PFSK-1 (cell line): ENCODE results near the gene CP.

Source experiments
- FOXP2 ChIP-seq: optimal IDR thresholded peaks from 2 replicates; pipeline ENCODE3; 2011; ENCODE audit warnings: borderline replicate concordance, control low read depth, inconsistent platforms; ENCODE audit not compliant: insufficient read depth; ENCODE audit errors: extremely low read length, extremely low read depth
- POLR2AphosphoS5 ChIP-seq: IDR thresholded peaks from 2 replicates; pipeline ENCODE4 v1.6.1; 2012; ENCODE audit warnings: low read depth, mild to moderate bottlenecking, control low read depth, low read length, moderate library complexity
- REST ChIP-seq, 2 experiments: IDR thresholded peaks; 2 replicates each; pipeline versions ENCODE4 v1.6.1 to v1.8.0; 2011 to 2012; ENCODE audit warnings: low read depth in 2 of 2, low read length in 2 of 2, control low read depth in 1 of 2, inconsistent platforms in 1 of 2, mild to moderate bottlenecking in 1 of 2, moderate library complexity in 1 of 2; ENCODE audit not compliant: insufficient read depth in 1 of 2
- SIN3A ChIP-seq: IDR thresholded peaks from 2 replicates; pipeline ENCODE4 v1.6.1; 2012; ENCODE audit warnings: mild to moderate bottlenecking, low read length, moderate library complexity, borderline replicate concordance; ENCODE audit not compliant: insufficient read depth
- TAF1 ChIP-seq: IDR thresholded peaks from 2 replicates; pipeline ENCODE4 v1.6.1; 2012; ENCODE audit warnings: low read length, control low read depth, borderline replicate concordance; ENCODE audit not compliant: insufficient read depth

CP gene

GRCh38 chr3:149235599-149236424 is 14.2 kb upstream of the CP start:
- TF ChIP-seq TAF1 (no peak), POLR2AphosphoS5 (no peak), REST (IDR thresholded peaks at IDR 0.05; ENCODE audit: insufficient read depth in 1 of 2, low read depth in 2 of 2, low read length in 2 of 2) (no peak), FOXP2 (no peak), SIN3A (no peak)

DNA sequence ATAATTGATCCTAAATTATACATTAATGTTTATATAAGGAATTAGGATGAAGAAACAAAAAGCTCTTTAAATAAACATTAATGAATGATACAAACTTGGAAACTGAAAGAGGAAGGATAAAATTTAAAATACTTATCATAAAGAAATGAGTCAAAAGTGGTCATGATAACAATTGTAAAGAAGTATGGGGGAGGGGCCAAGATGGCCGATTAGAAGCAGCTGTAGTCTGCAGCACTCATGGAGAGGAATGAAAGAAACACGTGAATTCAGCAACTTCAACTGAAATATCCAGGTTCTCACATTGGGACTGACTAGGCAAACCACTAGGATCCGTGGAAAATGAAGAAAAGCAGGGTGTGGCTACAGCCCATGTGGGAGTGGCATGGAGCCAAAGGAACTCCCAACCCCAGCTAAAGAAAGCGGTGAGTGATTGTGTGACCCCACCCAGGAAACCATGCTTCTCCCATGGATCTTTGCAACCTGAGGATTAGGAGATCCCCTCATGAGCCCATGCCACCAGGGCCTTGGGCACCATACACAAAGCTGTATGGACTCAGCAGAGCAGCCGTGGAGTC is 13.1 kb upstream of the CP start:
- no peak for TF ChIP-seq POLR2AphosphoS5
- no peak for TF ChIP-seq REST (IDR thresholded peaks at IDR 0.05; ENCODE audit: insufficient read depth in 1 of 2, low read depth in 2 of 2, low read length in 2 of 2)
- TF ChIP-seq SIN3A, result no peak
- TF ChIP-seq TAF1, result no peak
- no peak for TF ChIP-seq FOXP2

GRCh38 chr3:149233323-149233722 is 11.7 kb upstream of the CP start:
- TF ChIP-seq SIN3A, result no peak
- no peak for TF ChIP-seq TAF1
- no peak for TF ChIP-seq FOXP2
- TF ChIP-seq REST (IDR thresholded peaks at IDR 0.05; ENCODE audit: insufficient read depth in 1 of 2, low read depth in 2 of 2, low read length in 2 of 2), result no peak
- no peak for TF ChIP-seq POLR2AphosphoS5

DNA sequence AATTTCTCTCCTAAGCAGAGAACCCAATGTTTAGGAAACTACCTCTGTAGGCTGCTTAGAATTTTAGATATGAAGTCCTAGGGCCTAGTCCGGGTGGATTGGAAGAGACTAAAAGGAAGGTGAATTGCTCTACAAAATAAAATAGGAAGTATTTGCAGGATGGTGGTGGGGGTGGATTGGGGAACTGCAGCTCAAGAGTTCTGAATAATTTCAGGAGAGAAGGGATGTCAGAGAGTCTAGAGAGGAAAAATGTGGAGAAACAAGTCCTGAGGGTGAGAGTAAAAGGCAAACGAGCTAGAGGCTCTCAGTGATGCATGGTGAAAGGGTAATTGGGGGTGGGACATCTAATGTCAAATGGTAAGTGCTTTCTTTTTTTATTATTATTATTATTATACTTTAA is 10.2 kb upstream of the CP start:
- TF ChIP-seq TAF1, result no peak
- no peak for TF ChIP-seq REST (IDR thresholded peaks at IDR 0.05; ENCODE audit: insufficient read depth in 1 of 2, low read depth in 2 of 2, low read length in 2 of 2)
- TF ChIP-seq SIN3A, result no peak
- no peak for TF ChIP-seq POLR2AphosphoS5
- TF ChIP-seq FOXP2, result no peak
